GM23338 (cell line): Measurements from ENCODE around the gene EMID1.

Experiments
- CREB1 ChIP-seq: fragments of 250-450 bp; sonication (Bioruptor Pico); IDR thresholded peaks from 2 replicates; pipeline ENCODE4 v1.5.0; 2020; ENCODE audit warnings: low read depth, mild to moderate bottlenecking, moderate library complexity
- EZH2 ChIP-seq: fragments of 200-600 bp; sonication (generic); IDR thresholded peaks from one replicate; pipeline ENCODE4 v1.8.0; 2017; ENCODE audit warnings: antibody characterized with exemption, mild to moderate bottlenecking, low read depth; ENCODE audit not compliant: unreplicated experiment
- EZH2phosphoT487 ChIP-seq: fragments of 200-600 bp; sonication (generic); IDR thresholded peaks from one replicate; pipeline ENCODE4 v1.8.1; 2018; ENCODE audit warnings: antibody characterized with exemption; ENCODE audit not compliant: unreplicated experiment
- JUNB ChIP-seq: IDR thresholded peaks from one replicate; pipeline ENCODE4 v1.6.1; 2016; ENCODE audit warnings: antibody characterized with exemption; ENCODE audit not compliant: unreplicated experiment
- POLR2AphosphoS5 ChIP-seq: IDR thresholded peaks from 2 replicates; pipeline ENCODE4 v1.6.1; 2016; ENCODE audit warnings: antibody characterized with exemption, low read depth
- STAT1 ChIP-seq: IDR thresholded peaks from one replicate; pipeline ENCODE4 v1.6.1; 2016; ENCODE audit warnings: antibody characterized with exemption; ENCODE audit not compliant: unreplicated experiment
- ZNF331 ChIP-seq: fragments of 250-450 bp; sonication (Bioruptor Pico); IDR thresholded peaks from 2 replicates; pipeline ENCODE4 v1.5.0; 2020; ENCODE audit warnings: low read depth, mild to moderate bottlenecking, moderate library complexity
- TF ChIP-seq, protein P1 (sequence below), 2 experiments: fragments of 200-600 bp in 1 of 2; sonication (generic) in 1 of 2; conservative IDR thresholded peaks; 2 replicates each; pipeline versions ENCODE4 v1.5.1 to v1.6.1; 2016 to 2017; ENCODE audit warnings: antibody characterized with exemption in 2 of 2, low read depth in 2 of 2, mild to moderate bottlenecking in 2 of 2, moderate library complexity in 1 of 2
- TF ChIP-seq, protein P2 (sequence below): IDR thresholded peaks from one replicate; pipeline ENCODE4 v1.6.1; 2018; ENCODE audit warnings: antibody characterized with exemption; ENCODE audit not compliant: unreplicated experiment
- TF ChIP-seq, protein P3 (sequence below): IDR thresholded peaks from 2 replicates; pipeline ENCODE4 v1.6.1; 2016; ENCODE audit warnings: antibody characterized with exemption

DNA sequence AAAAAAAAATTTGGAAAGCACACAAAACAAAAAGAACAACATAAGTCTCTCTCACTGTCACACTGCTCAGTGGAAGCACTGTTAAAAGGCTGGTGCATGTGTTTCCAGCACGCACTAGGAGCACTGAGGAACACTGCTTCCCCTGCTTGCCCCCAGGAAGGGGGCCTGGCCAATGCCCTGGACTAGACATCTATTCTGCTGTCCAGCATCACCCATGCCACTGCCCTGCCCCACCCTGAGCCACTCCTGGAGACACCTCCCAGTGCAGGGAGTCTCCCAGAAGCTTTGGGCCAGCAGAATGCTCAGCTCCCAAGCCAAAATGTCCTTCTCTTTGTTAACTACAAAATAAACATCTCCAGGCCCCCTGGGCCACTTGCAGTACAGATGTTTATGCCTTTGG lies 49.7 kb upstream of the EMID1 start:
- TF ChIP-seq EZH2, result no peak
- TF ChIP-seq CREB1 (CRISPR knock-in tag), result no peak
- TF ChIP-seq, protein P1, sequence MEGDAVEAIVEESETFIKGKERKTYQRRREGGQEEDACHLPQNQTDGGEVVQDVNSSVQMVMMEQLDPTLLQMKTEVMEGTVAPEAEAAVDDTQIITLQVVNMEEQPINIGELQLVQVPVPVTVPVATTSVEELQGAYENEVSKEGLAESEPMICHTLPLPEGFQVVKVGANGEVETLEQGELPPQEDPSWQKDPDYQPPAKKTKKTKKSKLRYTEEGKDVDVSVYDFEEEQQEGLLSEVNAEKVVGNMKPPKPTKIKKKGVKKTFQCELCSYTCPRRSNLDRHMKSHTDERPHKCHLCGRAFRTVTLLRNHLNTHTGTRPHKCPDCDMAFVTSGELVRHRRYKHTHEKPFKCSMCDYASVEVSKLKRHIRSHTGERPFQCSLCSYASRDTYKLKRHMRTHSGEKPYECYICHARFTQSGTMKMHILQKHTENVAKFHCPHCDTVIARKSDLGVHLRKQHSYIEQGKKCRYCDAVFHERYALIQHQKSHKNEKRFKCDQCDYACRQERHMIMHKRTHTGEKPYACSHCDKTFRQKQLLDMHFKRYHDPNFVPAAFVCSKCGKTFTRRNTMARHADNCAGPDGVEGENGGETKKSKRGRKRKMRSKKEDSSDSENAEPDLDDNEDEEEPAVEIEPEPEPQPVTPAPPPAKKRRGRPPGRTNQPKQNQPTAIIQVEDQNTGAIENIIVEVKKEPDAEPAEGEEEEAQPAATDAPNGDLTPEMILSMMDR (conservative IDR thresholded peaks at IDR 0.05; ENCODE audit: low read depth in 2 of 2), result no peak
- TF ChIP-seq POLR2AphosphoS5, result no peak
- TF ChIP-seq, protein P2, sequence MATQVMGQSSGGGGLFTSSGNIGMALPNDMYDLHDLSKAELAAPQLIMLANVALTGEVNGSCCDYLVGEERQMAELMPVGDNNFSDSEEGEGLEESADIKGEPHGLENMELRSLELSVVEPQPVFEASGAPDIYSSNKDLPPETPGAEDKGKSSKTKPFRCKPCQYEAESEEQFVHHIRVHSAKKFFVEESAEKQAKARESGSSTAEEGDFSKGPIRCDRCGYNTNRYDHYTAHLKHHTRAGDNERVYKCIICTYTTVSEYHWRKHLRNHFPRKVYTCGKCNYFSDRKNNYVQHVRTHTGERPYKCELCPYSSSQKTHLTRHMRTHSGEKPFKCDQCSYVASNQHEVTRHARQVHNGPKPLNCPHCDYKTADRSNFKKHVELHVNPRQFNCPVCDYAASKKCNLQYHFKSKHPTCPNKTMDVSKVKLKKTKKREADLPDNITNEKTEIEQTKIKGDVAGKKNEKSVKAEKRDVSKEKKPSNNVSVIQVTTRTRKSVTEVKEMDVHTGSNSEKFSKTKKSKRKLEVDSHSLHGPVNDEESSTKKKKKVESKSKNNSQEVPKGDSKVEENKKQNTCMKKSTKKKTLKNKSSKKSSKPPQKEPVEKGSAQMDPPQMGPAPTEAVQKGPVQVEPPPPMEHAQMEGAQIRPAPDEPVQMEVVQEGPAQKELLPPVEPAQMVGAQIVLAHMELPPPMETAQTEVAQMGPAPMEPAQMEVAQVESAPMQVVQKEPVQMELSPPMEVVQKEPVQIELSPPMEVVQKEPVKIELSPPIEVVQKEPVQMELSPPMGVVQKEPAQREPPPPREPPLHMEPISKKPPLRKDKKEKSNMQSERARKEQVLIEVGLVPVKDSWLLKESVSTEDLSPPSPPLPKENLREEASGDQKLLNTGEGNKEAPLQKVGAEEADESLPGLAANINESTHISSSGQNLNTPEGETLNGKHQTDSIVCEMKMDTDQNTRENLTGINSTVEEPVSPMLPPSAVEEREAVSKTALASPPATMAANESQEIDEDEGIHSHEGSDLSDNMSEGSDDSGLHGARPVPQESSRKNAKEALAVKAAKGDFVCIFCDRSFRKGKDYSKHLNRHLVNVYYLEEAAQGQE, result no peak
- TF ChIP-seq EZH2phosphoT487, result no peak
- no peak for TF ChIP-seq STAT1
- no peak for TF ChIP-seq JUNB
- no peak for TF ChIP-seq ZNF331 (CRISPR knock-in tag)
- TF ChIP-seq, protein P3, sequence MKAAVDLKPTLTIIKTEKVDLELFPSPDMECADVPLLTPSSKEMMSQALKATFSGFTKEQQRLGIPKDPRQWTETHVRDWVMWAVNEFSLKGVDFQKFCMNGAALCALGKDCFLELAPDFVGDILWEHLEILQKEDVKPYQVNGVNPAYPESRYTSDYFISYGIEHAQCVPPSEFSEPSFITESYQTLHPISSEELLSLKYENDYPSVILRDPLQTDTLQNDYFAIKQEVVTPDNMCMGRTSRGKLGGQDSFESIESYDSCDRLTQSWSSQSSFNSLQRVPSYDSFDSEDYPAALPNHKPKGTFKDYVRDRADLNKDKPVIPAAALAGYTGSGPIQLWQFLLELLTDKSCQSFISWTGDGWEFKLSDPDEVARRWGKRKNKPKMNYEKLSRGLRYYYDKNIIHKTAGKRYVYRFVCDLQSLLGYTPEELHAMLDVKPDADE, result no peak
